ENCODE results near the gene RAB17.

RAB17 gene

GRCh38 chr2:237585590-237586221 lies 4.8 kb downstream of the RAB17 start:
- Histone ChIP-seq H3K4me3 (ENCODE audit: low read depth in 1 of 2, low read length in 1 of 2) (no peak overlapping the region), H3K9me3 (no peaks in the 10 kb centered on the region), H3K4me1 (ENCODE audit: control insufficient read depth in 1 of 2, insufficient read depth in 1 of 2, low read depth in 1 of 2, low read length in 1 of 2) (no peaks in the 10 kb centered on the region), H3K36me3 (no peaks in the 10 kb centered on the region), H3K27me3 (peaks cover 18% of the 10 kb centered on the region), H3K27ac (no peak overlapping the region)
- no peak for TF ChIP-seq CTCF (IDR thresholded peaks at IDR 0.05)

- Histone ChIP-seq H3K27ac (no peak overlapping the region), H3K27me3 (peaks cover 5% of the 10 kb centered on the region), H3K9me3 (no peaks in the 10 kb centered on the region), H3K4me1 (ENCODE audit: control insufficient read depth in 1 of 2, insufficient read depth in 1 of 2, low read depth in 1 of 2, low read length in 1 of 2) (no peaks in the 10 kb centered on the region), H3K36me3 (no peaks in the 10 kb centered on the region), H3K4me3 (ENCODE audit: low read depth in 1 of 2, low read length in 1 of 2) (no peak overlapping the region)
- TF ChIP-seq CTCF (IDR thresholded peaks at IDR 0.05): no peak
Measured at GRCh38 chr2:237583385-237584295, 6.9 kb downstream of the RAB17 start.

- no peak for TF ChIP-seq CTCF (IDR thresholded peaks at IDR 0.05)
- no peaks in the 10 kb centered on the region for H3K9me3 ChIP-seq
- peaks cover 5% of the 10 kb centered on the region for H3K27me3 ChIP-seq
- H3K4me1 ChIP-seq (ENCODE audit: control insufficient read depth in 1 of 2, insufficient read depth in 1 of 2, low read depth in 1 of 2, low read length in 1 of 2): no peaks in the 10 kb centered on the region
- H3K27ac ChIP-seq: no peak overlapping the region
- no peak overlapping the region for H3K4me3 ChIP-seq (ENCODE audit: low read depth in 1 of 2, low read length in 1 of 2)
- no peaks in the 10 kb centered on the region for H3K36me3 ChIP-seq
Measured at GRCh38 chr2:237581751-237582746, 8.5 kb downstream of the RAB17 start.

- Histone ChIP-seq H3K36me3 (no peaks in the 10 kb centered on the region), H3K4me3 (ENCODE audit: low read depth in 1 of 2, low read length in 1 of 2) (no peak overlapping the region), H3K4me1 (ENCODE audit: control insufficient read depth in 1 of 2, insufficient read depth in 1 of 2, low read depth in 1 of 2, low read length in 1 of 2) (no peaks in the 10 kb centered on the region), H3K27ac (no peak overlapping the region), H3K9me3 (no peaks in the 10 kb centered on the region), H3K27me3 (peaks cover 5% of the 10 kb centered on the region)
- TF ChIP-seq CTCF (IDR thresholded peaks at IDR 0.05): no peak
Measured at GRCh38 chr2:237581326-237581725, 9.2 kb downstream of the RAB17 start.
